PC-3 (cell line): ENCODE results near the gene C1QTNF12.

Source experiments
- EZH2 ChIP-seq: fragments of 300-600 bp; sonication (generic); IDR thresholded peaks from one replicate; pipeline ENCODE4 v1.6.1; 2017; ENCODE audit warnings: antibody characterized with exemption, mild to moderate bottlenecking, low read length; ENCODE audit not compliant: unreplicated experiment
- TF ChIP-seq, protein P1 (sequence below): fragments of 300-600 bp; sonication (generic); conservative IDR thresholded peaks from 2 replicates; pipeline ENCODE4 v1.5.1; 2017; ENCODE audit warnings: antibody characterized with exemption, low read depth, mild to moderate bottlenecking, low read length

DNA sequence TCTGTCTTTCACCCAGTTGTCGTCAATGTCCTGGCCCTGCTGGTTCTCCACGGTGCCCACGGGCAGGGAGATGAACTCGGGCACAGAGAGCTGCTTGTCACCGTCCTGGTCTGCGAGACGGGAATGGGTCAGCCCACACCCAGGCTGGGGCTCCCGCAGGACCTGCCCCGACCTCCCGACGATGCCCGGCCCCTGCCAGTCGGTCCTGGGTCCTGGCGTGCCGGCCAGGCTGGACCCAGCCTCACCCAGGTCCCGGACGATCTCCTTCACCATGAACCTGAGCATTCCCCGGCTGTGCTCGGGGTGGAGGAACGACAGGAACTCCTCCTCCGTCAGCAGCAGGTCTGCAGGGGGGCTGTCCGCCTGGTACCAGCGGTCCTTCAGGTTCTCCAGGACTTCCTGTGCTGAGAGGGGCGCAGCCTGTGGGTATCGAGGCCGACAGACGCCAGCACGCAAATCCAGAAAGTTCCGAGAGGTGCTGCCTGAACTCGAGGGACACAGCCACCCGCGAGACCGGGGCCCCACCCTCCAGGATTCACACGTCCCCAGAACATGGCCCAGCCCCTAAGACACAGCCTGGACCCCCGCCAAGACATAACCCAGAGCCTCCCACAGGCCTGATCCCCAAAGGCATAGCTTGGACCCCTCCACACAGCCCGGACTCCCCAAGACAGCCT, 27.9 kb downstream of the C1QTNF12 start:
- TF ChIP-seq, protein P1, sequence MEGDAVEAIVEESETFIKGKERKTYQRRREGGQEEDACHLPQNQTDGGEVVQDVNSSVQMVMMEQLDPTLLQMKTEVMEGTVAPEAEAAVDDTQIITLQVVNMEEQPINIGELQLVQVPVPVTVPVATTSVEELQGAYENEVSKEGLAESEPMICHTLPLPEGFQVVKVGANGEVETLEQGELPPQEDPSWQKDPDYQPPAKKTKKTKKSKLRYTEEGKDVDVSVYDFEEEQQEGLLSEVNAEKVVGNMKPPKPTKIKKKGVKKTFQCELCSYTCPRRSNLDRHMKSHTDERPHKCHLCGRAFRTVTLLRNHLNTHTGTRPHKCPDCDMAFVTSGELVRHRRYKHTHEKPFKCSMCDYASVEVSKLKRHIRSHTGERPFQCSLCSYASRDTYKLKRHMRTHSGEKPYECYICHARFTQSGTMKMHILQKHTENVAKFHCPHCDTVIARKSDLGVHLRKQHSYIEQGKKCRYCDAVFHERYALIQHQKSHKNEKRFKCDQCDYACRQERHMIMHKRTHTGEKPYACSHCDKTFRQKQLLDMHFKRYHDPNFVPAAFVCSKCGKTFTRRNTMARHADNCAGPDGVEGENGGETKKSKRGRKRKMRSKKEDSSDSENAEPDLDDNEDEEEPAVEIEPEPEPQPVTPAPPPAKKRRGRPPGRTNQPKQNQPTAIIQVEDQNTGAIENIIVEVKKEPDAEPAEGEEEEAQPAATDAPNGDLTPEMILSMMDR, result no peak
- TF ChIP-seq EZH2, result no peak
